Cardiac fibroblast (primary cell): ENCODE measurements around the gene PLA2G2A.
A peak's percentile ranks its signal among the peaks of the same experiment; 100 is the strongest.
"Not testable (repeated sequence)": the region's sequence is repeated elsewhere in the genome, so short reads cannot be mapped to it uniquely, and the experiment has no call there.

Experiments
- DNase-seq, 2 donors: peaks; one replicate each; pipeline versions ENCODE4 v3.0.0 to v3.0.0-alpha.2; 2010; ENCODE audit warnings: low read depth in 2 of 2
- H3K4me3 ChIP-seq, 2 donors: replicated peaks in 1 of 2; 1 replicate in 1 of 2; 2 replicates in 1 of 2; pipeline ENCODE4 v1.5.1; 2011; ENCODE audit warnings: low read depth in 2 of 2, low read length in 2 of 2, mild to moderate bottlenecking in 2 of 2, moderate library complexity in 1 of 2
- TF ChIP-seq, protein P1 (sequence below): IDR thresholded peaks from one replicate; pipeline ENCODE4 v1.5.1; 2011; ENCODE audit warnings: low read depth, mild to moderate bottlenecking, low read length, inconsistent platforms

The PLA2G2A gene

GRCh38 chr1:19934336-19934735 is 45.1 kb downstream of the PLA2G2A start:
- no peak for DNase-seq
- TF ChIP-seq, protein P1, sequence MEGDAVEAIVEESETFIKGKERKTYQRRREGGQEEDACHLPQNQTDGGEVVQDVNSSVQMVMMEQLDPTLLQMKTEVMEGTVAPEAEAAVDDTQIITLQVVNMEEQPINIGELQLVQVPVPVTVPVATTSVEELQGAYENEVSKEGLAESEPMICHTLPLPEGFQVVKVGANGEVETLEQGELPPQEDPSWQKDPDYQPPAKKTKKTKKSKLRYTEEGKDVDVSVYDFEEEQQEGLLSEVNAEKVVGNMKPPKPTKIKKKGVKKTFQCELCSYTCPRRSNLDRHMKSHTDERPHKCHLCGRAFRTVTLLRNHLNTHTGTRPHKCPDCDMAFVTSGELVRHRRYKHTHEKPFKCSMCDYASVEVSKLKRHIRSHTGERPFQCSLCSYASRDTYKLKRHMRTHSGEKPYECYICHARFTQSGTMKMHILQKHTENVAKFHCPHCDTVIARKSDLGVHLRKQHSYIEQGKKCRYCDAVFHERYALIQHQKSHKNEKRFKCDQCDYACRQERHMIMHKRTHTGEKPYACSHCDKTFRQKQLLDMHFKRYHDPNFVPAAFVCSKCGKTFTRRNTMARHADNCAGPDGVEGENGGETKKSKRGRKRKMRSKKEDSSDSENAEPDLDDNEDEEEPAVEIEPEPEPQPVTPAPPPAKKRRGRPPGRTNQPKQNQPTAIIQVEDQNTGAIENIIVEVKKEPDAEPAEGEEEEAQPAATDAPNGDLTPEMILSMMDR = no peak
- H3K4me3 ChIP-seq = no peak overlapping the region

- H3K4me3 ChIP-seq = no peak overlapping the region
- TF ChIP-seq, protein P1 = no peak
- no peak for DNase-seq
These were observed 46.6 kb downstream of the PLA2G2A start for GRCh38 chr1:19932866-19933265.

DNA sequence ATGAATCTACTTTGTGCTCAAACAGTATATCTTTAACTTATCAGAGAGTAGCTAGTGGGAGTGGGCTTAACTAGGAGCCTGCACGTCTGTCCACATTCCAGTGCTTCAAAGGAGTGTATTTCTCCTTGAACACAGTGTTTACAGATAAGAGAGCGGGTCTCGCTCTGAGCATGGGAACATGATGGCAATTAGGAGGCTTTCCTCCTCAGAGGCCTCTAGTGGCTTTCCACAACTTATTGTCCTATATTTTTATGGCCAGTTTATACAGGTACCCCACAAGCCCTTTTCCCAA is 52.3 kb downstream of the PLA2G2A start:
- not testable (repeated sequence) for H3K4me3 ChIP-seq, DNase-seq

DNA sequence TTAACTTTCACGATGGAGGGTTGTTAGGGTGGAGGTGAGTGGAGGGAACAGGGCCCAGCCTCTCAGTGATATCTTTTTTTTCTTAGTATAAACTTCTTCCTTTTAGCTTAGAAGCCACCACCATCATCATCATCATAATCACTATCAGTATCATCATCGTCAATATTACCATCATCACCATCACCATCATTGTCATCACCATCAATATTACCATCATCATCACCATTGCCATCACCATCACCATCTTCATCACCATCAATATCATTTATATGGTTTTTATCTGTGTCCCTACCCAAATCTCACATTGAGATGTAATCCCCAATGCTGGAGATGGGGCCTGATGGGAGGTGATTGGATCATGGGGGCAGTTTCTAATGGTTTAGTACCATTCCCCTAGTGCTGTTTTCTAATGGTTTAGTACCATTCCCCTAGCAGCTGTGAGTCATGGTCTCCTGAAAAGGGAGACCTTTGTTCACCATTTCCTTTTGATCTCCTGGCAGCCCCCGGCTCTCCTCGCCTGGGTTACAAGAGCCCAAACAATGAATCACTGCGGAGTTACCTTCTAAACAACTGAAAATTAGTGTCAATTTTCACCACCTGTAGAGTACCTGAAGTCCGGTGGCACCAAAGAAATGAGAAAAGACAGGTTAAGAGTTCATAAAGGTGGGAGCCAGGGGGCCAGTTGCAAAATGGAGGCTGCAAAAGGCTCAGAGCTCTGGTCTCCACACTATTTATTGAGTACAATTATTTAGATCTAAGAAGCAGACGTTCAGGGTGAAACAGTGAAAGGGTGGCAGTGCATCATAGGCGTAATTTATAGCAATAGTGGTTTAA is 52.9 kb downstream of the PLA2G2A start:
- peak in 1 of 2 donors; percentile 39 for DNase-seq
- TF ChIP-seq, protein P1 = no peak

More for the DNA sequence above, 52.9 kb downstream of the PLA2G2A start:
- H3K4me3 ChIP-seq = no peak overlapping the region
